T1000 (cell line): ENCODE data around the gene PGAM2.
A peak's percentile ranks its signal among the peaks of the same experiment; 100 is the strongest.

ENCODE experiments used
- DNase-seq: peaks from one replicate; lab custom pipeline; 2025; ENCODE audit warnings: mixed read lengths; lab: John Stamatoyannopoulos, UW

PGAM2 gene

DNA sequence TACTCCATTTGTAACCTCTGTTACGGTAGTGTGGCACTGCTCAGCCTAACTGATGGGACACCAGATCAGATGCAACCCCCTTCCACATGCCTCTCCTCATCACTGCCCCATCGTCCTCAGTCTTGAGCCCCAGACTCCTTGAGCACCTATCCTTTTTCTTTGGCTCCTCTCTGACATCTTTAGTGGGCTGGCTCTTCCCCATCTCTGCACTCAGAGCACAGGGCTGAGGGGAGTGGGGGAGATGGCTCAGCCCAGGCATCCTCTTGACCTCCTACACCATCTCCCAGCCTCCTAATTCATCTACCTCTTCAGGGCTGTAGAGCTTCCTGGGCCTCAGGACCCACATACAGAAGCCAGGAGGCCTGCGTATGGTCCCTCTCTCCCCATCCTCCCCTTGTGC, 18.4 kb upstream of the PGAM2 start:
- no peak for DNase-seq

DNA sequence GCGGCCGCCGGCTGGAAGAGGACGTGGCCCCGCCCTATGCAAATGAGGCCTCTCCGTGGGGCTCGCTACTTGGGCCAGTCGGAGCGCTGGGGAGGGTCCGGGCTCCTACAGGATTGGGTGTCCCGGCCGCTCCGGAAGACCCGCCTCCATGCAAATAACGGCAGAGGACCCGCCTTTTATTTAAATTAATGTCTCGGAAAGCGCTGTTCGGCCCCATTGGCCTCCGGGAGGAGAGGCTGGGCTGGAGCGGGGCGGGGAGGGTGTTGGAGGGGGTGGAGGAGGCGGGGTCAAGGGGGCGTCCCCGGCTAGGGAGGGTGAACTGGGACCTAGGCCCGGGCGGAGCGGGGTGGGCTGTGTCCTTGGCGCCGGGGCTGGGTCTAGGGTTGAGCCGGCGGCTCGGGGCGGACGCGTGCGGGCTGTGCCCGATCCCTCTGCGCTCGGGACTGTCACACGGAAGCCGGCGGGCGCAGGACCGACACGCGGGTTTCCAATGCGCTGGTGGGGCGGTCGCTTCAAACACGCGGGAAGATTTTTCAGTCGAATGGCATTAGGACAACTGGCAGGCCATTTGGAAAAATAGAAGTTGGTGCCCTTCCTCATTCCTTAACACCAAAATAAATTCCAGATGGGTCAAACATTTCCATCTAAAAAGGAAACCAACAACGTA, 17.3 kb upstream of the PGAM2 start:
- DNase-seq = peak; percentile 96

DNA sequence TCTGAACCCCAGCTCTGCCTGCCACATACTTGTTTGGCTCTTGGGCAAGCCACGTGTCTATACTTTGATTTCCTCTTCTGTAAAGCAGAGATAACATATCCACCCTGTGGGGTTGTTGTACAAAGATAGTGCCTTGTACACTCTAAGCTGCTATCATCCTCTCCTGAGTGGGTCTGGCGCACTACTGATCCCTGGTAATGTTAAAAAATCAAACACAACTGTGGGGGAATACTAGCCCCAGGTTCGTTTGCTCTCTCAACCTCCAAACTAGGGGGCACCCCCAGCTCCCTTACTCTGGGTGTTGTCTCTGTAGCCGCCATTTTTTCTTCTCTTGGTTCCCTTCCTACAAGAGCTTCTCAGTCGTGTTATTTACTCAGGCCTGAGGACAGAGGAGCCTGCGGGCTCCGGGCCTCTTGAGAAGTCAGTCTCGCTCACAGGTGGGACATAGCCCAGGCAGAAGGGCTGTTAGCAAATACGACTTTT, 15.9 kb upstream of the PGAM2 start:
- DNase-seq = no peak

DNA sequence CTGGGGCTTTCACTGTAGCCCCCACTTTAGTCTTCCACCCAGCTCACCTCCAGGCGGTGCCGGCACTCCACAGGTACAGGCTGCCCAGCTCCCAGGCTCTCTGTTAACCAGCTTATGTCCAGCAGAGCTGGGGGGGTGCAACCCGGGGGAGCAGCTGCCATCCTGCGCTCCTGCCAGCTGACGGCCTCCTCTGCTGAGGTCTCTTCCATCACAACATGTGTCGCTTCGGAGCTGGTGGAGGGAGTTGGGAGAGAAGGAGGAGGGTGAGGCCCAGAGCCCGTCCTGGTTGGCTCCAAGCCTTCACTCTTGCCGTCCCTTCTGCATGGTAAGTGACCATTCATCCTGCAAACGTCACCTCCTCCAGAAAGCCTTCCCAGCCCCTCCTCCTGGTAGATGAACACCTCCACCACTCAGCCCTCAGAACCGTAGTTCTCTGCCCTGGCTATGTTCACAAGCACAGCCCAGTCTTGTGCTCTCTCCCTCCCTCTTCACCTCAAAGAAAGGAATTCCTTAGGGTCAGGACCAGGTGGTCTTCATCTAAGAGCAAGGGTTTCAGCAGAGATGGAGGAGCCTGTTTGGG, 15.4 kb upstream of the PGAM2 start:
- no peak for DNase-seq

DNA sequence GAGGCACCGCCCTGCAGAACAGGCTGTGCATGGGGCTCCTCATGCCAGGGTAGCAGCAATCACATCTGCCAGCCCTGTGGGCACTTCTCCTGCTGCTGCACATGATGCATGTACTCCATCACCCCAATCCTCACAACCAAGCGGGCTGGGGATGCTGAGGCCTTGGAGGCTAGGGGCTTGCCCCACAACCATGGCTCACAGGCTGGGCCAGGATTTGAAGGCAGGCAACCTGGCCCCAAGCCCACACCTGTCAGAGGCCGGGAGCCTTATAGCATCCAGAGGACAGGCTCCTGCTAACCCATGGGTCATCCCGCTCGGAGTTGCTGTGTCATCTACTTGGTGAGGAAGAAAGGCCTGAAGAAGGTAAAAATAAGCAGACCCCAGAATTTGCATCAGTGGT, 14.8 kb upstream of the PGAM2 start:
- DNase-seq = no peak

DNA sequence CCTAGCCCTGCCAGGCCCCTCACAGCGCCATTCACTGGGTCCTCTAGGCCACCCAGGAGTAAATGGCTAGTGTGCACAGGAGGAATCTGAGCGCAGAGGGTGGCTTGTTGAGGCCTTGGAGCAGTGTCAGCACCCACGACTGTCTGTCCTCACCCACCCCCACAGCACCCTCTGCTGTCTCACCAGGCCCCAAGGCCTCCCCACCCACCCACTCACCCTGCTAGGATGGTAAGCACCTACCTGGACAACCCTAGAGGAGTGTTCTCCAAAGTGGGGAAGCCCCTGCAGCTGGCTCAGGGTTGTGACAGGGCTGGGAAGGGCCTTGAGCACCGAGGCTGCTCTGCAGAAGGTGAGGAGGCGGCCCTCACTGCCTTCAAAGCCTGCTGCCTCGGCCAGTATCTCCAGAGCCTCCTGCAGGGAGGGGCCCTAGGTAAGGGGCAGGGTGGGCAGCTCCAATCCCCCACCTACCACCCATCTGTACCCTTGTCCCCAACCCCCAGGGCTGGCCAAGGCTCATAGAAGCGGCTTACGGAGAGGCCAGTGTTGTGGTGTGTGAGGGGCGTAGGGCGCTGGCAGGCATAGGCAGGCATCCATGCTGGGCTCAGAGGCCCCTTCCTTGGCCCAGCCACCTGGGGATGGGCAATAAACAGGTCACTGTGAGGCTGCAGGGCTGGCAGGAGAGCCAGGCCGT, 14.1 kb upstream of the PGAM2 start:
- no peak for DNase-seq

DNA sequence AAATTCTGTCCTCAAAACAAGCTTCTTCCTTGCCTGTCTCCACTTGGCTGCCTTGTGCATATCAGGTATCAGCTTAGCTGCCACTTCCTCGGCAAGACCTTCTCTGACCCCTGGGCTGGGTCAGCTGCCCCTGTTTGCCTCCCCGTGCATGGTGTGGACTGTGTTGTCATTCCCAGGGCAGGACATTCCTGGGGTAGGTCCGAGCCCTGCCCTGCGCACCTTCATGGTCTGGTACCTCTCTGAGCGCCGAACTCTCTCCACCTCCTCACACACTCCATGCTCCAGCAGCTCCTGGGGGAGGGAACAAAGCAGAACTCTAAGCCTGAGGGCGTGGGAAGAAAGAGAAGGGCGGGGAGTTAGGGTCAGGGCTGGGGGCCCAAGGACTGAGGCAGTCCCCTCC, 13.2 kb upstream of the PGAM2 start:
- no peak for DNase-seq

DNA sequence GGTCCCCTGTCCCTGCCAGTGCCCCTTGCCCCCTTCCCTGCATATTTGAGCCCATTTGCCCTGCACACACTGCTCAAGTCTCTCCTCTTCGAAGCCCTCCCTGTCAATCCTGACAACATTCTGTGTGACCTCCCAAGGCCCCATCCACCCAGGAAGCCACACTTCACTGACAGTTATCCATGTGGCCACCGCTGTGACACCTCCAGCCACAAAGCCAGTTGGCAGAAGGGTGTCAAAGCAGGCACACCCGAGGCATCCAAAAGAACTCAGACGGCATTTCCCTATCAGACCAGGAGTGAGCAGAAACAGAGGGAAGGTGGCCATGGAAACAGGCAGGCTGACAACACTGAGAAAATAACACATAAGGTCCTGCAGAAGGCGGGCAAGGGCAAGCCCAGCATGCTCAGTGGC, 12.3 kb upstream of the PGAM2 start:
- no peak for DNase-seq

DNA sequence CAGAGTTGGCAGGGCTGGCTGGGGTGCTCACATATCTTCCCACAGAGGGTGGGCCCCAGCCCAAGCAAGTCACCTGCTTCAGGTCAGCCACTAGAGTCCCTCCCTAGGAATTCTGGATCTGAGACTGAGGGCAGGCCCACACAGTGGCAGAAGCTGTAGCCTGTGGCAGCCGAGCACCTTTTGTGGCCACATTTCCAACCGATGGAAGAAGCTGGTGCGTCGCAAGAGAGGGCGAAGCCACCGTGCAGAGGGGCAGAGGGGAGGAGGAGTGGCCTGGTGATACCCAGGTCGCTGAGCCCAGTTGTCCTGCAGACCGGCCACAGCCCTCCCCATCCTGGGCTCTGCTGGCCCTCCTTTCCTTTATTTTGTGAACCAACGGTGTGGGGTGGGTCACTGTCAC, 11.7 kb upstream of the PGAM2 start:
- no peak for DNase-seq

DNA sequence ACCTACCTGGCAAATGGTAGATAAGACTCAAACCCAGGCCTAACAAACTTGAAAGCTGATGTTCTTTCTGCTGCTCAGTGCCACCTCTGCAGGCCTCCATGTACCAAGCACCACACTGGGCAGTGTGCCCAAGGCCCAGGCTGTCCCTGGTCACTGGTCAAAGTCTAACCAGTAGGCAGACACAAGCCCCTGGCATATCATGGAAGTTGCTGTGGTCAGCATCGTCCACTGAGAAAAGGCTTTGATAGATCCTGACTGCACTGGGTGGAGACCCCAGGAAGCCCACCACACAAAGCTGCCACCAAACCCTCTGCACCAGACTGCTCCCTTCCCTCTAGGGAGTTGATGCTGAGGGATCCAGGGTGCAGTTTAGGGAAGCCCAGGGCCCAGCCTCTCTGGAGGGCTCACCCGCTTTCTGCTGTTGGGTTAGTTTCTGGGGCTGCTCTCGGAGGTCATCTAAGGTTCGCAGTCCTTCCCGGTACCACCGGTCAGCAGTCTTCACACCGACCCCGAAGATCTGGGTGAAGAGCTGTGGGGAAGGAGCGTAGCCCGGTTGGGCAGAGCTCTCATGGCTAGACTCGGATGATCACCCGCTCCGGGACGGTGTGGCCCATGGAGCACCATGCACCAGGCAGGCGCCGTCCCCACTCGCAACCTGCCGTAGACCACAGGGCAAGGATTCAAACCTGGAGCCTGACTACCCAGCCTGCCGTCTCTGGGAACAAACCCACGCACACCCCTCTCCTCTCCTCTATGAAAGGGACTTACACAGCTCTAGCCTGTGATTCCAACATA, 10.9 kb upstream of the PGAM2 start:
- no peak for DNase-seq

DNA sequence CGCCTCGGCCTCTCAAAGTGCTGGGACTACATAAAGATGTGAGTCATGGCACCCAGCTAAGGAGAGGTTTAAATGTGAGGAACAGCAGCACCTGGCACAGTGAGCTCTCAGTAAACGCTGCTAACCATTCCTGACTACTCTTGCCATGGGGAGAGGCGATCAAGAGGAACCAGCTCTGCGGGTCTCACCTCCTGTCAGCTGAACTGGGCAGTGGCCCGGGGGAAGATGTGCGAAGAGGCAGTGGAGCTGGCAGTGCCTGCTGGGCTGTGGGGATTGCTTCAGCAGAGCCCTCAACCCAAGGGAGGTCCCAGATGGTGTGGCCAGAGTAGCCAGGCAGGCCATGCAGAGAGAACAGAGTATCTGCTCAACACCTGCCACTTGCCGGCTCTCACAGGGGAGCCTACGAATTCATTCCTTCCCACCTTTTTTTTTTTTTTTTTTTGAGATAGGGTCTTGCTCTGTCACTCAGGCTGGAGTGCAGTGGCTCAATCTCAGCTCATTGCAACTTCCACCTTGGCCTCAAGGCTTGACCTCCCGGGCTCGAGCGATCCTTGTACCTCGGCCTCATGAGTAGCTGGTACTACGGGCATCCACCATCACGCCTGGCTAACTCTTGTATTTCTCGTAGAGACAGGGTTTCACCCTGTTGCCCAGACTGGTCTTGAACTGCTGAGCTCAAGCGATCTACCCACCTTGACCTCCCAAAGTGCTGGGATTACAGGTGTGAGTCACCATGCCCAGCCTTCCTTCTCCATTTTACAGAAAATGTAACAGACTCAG, 10.1 kb upstream of the PGAM2 start:
- DNase-seq = no peak

DNA sequence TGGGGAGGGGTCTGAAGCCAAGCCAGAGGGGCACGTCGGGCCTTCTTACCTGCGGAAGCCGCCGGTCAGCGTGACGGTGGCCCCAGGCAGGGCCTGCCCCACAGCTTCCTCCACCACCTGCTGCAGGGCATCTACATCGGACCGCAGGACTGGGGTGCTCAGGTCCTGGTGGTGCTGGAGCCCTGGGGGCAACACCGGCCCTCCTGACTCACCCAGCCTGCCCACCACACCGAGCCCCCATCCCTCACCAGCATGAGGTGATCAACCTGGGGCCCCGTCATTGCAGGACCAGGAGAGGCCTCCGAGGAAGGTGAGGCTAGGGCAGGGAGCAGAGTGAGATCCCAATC, 9.0 kb upstream of the PGAM2 start:
- DNase-seq = no peak

DNA sequence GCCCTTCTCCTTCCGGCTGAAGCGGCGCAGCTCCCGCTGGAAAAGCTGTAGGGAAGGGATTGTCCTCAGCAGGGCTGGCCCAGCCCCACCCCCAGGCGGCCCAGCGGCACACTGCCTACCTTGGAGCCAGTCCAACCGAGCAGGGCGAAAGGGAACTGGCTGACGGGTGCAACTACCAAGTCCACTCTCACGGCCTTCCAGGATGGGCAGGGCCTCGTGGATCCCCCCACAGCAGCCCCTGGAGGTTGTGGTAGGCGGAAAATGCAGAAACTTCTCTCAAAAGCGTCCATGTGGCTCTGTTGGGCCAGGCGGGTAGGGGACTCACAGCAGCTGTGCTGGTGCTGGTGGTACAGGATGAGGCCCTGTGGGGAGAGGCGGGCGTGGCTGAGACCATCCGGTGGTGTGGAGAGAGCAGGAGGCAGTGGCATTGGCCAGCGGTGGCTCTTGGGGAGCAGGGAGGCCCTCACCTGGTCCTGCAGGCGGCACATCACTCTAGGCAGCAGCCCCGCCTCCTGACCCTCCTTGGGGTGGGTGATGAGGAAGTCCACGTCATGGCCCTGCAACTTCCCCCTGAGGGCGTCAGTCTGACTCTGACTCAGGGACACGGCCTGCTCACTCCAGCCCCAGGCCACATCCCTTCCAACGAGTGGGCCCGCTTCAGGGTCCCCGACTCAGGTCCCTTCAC, 8.4 kb upstream of the PGAM2 start:
- peak; percentile 73 for DNase-seq

DNA sequence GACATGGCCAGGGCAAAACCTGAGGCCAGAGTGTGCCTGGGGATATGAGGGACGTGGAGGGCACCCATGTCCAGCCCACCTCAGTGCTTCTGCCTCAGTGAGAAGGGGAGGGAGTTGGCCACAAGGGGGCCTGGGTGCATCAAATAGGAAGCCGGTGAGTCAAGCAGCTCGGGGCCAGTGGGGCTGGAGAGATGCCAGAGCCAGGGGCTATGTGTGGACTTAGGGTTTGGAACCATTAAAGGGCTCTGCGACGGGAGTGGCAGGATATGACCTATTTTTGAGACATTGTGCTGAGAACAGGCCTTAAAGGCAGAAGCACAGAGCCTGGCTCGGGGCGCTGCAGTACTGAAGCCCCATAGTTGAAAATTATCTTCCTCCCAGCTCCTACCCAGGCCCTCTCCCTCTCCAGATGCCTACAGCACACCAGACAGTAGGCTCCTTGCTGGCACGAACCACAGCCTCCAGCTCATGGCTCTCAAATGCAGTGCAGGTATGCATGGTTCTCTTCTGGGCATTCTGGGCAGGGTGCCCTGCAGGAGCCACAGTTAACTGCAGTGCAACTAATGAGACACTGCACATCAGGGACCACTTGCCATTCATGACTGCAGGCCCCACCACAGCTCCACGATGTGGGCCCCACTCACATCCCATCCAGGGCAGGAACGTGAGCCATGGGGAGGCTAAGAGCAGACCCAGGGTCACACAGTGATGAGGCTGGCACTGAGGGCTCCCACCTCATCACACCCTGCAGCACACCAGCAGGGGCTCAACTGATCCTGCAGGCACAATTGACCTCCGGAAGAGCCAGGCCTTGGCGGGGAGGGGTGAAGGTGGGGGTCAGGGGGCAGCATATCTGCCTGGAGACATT, 7.2 kb upstream of the PGAM2 start:
- DNase-seq = peak; percentile 90

DNA sequence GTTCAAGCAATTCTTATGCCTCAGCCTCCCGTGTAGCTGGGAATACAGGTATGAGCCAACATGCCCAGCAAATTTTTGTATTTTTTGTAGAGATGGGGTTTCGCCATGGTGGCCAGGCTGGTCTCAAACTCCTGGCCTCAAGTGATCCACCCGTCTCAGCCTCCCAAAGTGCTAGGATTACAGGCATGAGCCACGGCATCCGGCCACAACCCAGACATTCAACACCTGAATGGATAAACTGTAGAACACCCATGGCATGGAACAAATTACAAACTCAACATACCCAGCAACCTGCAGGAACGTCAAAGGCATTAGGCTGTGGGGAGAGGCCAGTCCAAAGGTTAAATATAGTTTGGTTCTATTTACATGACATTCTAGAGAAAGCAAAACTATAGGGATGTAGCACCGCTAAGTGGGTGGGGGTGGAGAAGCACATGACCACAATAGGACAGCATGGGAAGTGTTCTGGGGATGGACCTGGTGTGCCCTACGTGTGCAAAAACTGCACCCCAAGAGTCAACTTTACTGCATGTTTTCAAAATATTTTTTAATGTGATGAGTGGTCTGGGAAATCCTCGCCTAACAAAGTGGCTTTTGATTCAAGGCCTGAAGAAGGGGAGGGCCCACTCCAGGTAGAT, 6.5 kb upstream of the PGAM2 start:
- DNase-seq = no peak

DNA sequence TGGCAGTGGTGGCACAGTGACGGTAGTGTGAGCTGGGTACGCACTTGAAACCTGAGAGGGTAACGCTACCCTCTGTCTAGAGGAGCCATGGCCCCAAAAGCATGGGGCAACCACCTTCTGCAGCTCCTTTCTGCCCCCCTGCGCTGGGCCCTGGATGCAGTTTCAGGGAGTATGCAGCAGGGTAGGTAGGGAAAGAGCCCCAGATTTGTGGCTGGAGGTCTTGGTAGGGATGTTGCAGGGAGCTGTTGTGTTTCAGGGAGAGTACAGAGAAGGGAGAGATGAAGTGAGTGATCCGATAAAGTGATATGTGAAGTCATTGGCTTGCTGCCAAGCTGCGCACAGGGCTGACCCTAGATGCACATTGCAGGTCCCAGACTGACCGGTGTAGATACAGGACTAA, 2.7 kb upstream of the PGAM2 start:
- no peak for DNase-seq

DNA sequence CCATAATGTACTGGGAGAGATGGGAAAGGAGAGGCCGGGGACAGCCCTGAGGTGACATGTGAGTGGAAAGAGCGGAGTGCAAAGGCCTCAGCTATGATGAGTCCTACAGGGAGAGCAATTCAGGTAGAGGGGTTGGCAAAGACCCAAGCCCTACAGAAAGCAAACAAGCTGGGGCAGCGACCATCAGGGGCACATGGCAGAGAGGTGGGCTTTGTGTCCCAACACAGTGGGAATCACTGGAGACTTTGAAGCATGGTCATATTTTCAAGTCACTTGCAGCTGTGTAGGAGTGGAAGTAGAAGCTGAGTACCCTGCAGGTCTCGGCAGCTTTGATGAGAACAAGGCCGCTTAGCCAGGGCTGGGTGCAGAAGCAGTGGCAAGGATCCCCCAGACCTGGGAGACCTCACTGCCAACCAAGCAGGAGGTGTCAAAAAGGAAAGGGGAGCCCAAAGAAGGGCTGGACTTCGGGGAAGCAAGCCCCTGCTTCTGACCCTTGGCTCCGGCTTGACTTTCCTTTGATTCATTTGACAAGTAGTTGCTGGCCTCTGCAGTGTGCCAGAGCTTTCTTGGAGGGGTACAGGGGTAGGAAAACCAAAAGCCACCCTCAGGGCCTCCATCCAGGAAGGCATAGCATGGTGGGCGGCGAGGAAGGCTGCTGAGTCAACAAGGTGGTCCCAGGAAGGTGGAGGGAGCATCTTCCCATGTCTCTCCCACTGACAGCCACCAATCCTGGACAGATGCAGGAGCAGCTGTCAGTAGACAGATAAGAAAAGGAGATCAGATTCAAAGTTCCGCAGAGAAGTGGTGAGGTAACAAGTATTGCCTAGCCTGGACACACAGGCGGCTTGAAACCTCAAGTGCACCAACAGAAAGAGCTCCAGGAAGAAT, 1.9 kb upstream of the PGAM2 start:
- DNase-seq = no peak

DNA sequence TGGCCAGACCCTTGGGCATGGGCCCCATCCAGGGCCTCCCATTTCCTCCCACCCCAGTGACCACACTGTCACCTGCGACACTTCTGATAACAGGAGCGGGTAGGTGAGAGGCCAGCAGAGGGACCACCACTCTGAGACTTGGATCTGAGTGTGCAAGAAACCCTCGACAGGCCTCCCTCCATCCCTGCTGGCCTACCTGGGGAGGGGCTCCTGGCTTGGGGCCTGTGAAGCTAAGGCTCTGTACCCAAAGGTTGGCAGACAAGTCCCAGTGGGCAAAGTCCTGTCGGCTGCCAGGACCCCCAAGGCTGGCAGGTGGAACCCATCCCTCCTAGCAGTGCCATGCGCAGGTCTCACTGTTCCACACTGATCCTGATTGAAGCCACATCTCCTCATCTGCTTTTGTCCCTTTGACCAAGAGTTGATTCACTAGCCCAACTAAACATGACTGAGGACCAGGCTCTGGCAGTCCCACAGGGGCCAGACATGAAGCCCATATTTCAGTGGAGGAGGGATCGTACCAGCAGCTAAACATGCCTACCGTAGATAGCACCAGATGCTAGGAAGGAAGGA, 1.2 kb upstream of the PGAM2 start:
- DNase-seq = no peak

DNA sequence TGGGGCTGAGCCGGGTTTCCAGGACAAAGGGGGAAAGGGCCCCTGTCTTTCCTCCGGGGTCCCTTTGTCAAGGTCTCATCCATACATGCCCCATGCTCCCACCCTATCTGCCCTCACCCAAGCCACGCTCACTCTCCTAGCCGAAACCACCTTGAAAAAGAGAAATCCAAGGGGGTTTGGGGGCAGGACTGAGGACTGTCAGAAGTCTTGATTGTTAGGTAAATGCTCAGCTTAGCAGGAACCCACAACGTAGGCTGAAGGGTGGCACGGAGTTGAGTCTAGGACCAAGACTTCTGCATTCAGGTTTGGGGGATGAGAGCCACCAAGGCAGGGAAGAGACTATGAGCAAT, 719 bp upstream of the PGAM2 start:
- DNase-seq = no peak
